Activated B cell treated with CpG ODN at 0.5 μM for 24 hours (primary cell): ENCODE results near the gene NKX2-4. TPM values are rescaled to one million over a fixed set of nuclear protein-coding genes. Genes with fewer than 3 reads are reported as not detected.

Experiments
- ATAC-seq: fragments of 200-7000 bp; cut with Tn5 transposase; one replicate; pipeline ENCODE4 v1.10.0; 2021; ENCODE audit warnings: low read depth, mild to moderate bottlenecking, moderate library complexity
- CTCF ChIA-PET: fragments of 350-600 bp; sonication (Branson Sonifier 250); formaldehyde crosslinking; loops from one replicate; lab custom pipeline; 2021; ENCODE audit warnings: antibody characterized with exemption; lab: Charles Lee
- POLR2A ChIA-PET: fragments of 350-600 bp; sonication (Branson Sonifier 250); formaldehyde crosslinking; loops from one replicate; lab custom pipeline; 2021; ENCODE audit warnings: antibody characterized with exemption; lab: Charles Lee
- DNase-seq: peaks from one replicate; pipeline ENCODE4 v3.0.0; 2022
- H3K27ac Mint-ChIP-seq: one replicate; pipeline ENCODE4 v1.8.0; 2020; ENCODE audit warnings: mixed read lengths
- H3K27me3 Mint-ChIP-seq: one replicate; pipeline ENCODE4 v1.8.0; 2021; ENCODE audit warnings: mixed read lengths
- H3K36me3 Mint-ChIP-seq: one replicate; pipeline ENCODE4 v1.8.0; 2021; ENCODE audit warnings: low read depth, mixed read lengths
- H3K4me1 Mint-ChIP-seq: one replicate; pipeline ENCODE4 v1.8.0; 2021; ENCODE audit warnings: mixed read lengths
- H3K4me3 Mint-ChIP-seq: one replicate; pipeline ENCODE4 v1.8.0; 2020; ENCODE audit warnings: mild to moderate bottlenecking, mixed read lengths
- H3K9me3 Mint-ChIP-seq: one replicate; pipeline ENCODE4 v1.8.0; 2020; ENCODE audit warnings: mixed read lengths
- CTCF ChIP-seq: fragments of 200-600 bp; IDR thresholded peaks from one replicate; pipeline ENCODE4 v1.8.0; 2022; ENCODE audit warnings: antibody characterized with exemption, mild to moderate bottlenecking
- intact Hi-C: fragments of 100-400 bp; cut with micrococcal nuclease; formaldehyde crosslinking; loops from one replicate; pipeline ENCODE4 v1.15.1; 2024
- total RNA-seq: library from RNA; stranded (reverse); gene quantifications from 2 replicates; pipeline ENCODE4 v1.2.3, GENCODE V29; 2022

Gene NKX2-4
- total RNA-seq, 1 donor from 2014 or later = not detected

DNA sequence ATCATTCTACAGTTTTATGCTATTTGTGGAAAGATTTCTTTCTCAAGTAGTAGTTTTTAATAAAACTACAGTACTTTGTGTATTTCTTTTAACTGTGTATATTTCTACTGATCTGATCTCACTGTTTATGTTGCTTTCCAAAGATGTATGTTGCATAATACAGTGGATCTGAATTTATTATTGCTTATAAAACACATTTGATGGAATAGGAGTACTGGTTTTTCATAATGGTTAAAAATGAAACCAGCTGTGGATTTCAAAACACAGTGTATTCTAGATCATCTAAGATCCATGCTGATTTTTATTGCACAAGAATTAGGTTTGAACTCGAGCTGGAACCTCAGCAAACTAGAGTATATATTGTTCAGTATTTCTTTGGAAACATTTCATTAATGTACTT lies 8.0 kb downstream of the NKX2-4 start:
- Mint-ChIP-seq H3K4me1 (peaks cover 8% of the 10 kb centered on the region), H3K36me3 (peaks cover 45% of the 10 kb centered on the region), H3K27ac (no peak overlapping the region), H3K27me3 (peaks cover 25% of the 10 kb centered on the region), H3K4me3 (no peak overlapping the region), H3K9me3 (no peaks in the 10 kb centered on the region)
- ChIA-PET POLR2A (no interaction called here), CTCF (no interaction called here)
- TF ChIP-seq CTCF = no peak
- ATAC-seq (no peak), DNase-seq (no peak)
- intact Hi-C loops = no loop called here

- intact Hi-C loops = no loop called here
- no peak for ATAC-seq
- DNase-seq = no peak
- H3K9me3 Mint-ChIP-seq = no peaks in the 10 kb centered on the region
- peaks cover 53% of the 10 kb centered on the region for H3K36me3 Mint-ChIP-seq
- H3K27ac Mint-ChIP-seq = no peak overlapping the region
- POLR2A ChIA-PET = no interaction called here
- no peak for TF ChIP-seq CTCF
- H3K4me3 Mint-ChIP-seq = no peak overlapping the region
- CTCF ChIA-PET = no interaction called here
- peaks cover 25% of the 10 kb centered on the region for H3K27me3 Mint-ChIP-seq
- H3K4me1 Mint-ChIP-seq = peaks cover 8% of the 10 kb centered on the region
Measured at GRCh38 chr20:21388566-21388965, 8.8 kb downstream of the NKX2-4 start.

DNA sequence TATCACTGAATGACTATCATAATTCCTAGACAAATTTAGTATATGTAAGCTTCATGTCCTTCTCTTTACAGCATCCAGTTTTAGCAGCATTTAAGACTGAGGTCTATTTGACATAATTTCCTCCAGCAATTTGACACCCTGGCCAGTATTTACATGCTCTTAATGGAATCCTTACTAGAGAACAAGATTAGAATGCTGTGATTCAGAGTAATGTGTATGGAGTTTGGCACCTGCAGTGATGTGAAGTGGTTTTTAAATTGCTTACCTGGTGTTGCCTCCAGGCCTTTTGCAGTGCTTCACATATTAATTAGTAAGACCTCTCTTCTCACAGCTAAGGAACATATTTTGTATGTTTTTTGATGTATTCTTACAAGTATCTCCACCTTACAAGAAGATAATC lies 9.8 kb downstream of the NKX2-4 start:
- peaks cover 14% of the 10 kb centered on the region for H3K27me3 Mint-ChIP-seq
- peaks cover 6% of the 10 kb centered on the region for H3K4me1 Mint-ChIP-seq
- H3K4me3 Mint-ChIP-seq = no peak overlapping the region
- H3K9me3 Mint-ChIP-seq = no peaks in the 10 kb centered on the region
- no peak for TF ChIP-seq CTCF
- CTCF ChIA-PET = no interaction called here
- POLR2A ChIA-PET = no interaction called here
- intact Hi-C loops = no loop called here
- DNase-seq (no peak), ATAC-seq (no peak)
- H3K27ac Mint-ChIP-seq = no peak overlapping the region
- H3K36me3 Mint-ChIP-seq = peaks cover 63% of the 10 kb centered on the region

- POLR2A ChIA-PET = no interaction called here
- H3K27ac Mint-ChIP-seq = no peak overlapping the region
Measured at GRCh38 chr20:21386111-21386510, 11.2 kb downstream of the NKX2-4 start.

DNA sequence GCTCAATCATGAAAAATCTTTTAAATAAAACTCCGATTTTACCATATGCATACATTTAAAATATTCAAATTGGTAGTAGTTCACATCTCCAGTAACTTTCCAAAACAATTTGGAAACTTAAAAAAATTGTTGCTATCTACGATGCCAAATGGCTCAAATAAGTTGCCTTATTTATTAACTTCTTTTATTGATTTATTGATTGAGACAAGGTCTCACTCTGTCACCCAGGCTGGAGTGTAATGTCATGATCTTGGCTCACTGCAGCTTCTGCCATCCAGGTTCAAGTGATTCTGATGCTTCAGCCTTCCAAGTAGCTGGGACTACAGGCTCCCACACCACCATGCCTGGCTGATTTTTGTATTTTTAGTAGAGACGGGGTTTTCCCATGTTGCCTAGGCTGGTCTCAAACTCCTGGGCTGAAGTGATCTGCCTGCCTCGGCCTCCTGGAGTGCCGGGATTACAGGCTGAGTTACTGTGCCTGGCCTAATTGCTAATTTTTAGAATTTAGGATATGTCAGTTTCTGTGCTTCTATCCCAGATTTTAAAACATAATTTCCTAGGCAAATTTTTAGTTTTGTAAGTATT lies 12.9 kb downstream of the NKX2-4 start:
- H3K9me3 Mint-ChIP-seq = no peaks in the 10 kb centered on the region
- DNase-seq (no peak), ATAC-seq (no peak)
- H3K4me1 Mint-ChIP-seq = no peaks in the 10 kb centered on the region
- no peak overlapping the region for H3K27ac Mint-ChIP-seq
- no peak for TF ChIP-seq CTCF
- no peak overlapping the region for H3K4me3 Mint-ChIP-seq
- peaks cover 81% of the 10 kb centered on the region for H3K36me3 Mint-ChIP-seq
- H3K27me3 Mint-ChIP-seq = no peaks in the 10 kb centered on the region
- ChIA-PET POLR2A (no interaction called here), CTCF (no interaction called here)
- intact Hi-C loops = no loop called here

More at GRCh38 chr20:21386111-21386510, 11.2 kb downstream of the NKX2-4 start:
- Mint-ChIP-seq H3K9me3 (no peaks in the 10 kb centered on the region), H3K27me3 (peaks cover 4% of the 10 kb centered on the region), H3K4me1 (no peaks in the 10 kb centered on the region), H3K4me3 (no peak overlapping the region), H3K36me3 (peaks cover 73% of the 10 kb centered on the region)
- CTCF ChIA-PET = no interaction called here
- ATAC-seq (no peak), DNase-seq (no peak)
- TF ChIP-seq CTCF = no peak
- intact Hi-C loops = no loop called here
